H9 (cell line): ENCODE results near the gene TNFRSF4. TPM values are rescaled to one million over a fixed set of nuclear protein-coding genes. Genes with fewer than 3 reads are reported as not detected.

ENCODE experiments used
- DNase-seq: peaks from one replicate; pipeline ENCODE4 v3.0.0-alpha.2; 2017
- H2AFZ ChIP-seq: one replicate; pipeline ENCODE4 v1.6.1; 2013; ENCODE audit warnings: mild to moderate bottlenecking, low read length, control low read depth, moderate library complexity
- H2AK5ac ChIP-seq: 2 replicates; pipeline ENCODE4 v1.6.1; 2013; ENCODE audit warnings: low read length, control low read depth, mixed read lengths; ENCODE audit not compliant: insufficient read length
- H2BK120ac ChIP-seq: one replicate; pipeline ENCODE4 v1.6.1; 2013; ENCODE audit warnings: low read depth, mild to moderate bottlenecking, low read length, control low read depth, inconsistent platforms; ENCODE audit not compliant: poor library complexity, severe bottlenecking
- H2BK12ac ChIP-seq: 2 replicates; pipeline ENCODE4 v1.6.1; 2013; ENCODE audit warnings: low read length, control low read depth, mixed read lengths, low read depth; ENCODE audit not compliant: insufficient read length
- H2BK15ac ChIP-seq: 2 replicates; pipeline ENCODE4 v1.6.1; 2013; ENCODE audit warnings: low read depth, low read length, control low read depth
- H2BK20ac ChIP-seq: one replicate; pipeline ENCODE4 v1.6.1; 2013; ENCODE audit warnings: low read depth, mild to moderate bottlenecking, low read length, control low read depth, inconsistent platforms; ENCODE audit not compliant: poor library complexity, severe bottlenecking
- H2BK5ac ChIP-seq: 2 replicates; pipeline ENCODE4 v1.6.1; 2013; ENCODE audit warnings: low read length, control low read depth, mixed read lengths; ENCODE audit not compliant: insufficient read length
- H3K14ac ChIP-seq: 2 replicates; pipeline ENCODE4 v1.6.1; 2013; ENCODE audit warnings: low read length, control low read depth; ENCODE audit not compliant: insufficient read depth
- H3K18ac ChIP-seq: 2 replicates; pipeline ENCODE4 v1.6.1; 2013; ENCODE audit warnings: low read depth, mild to moderate bottlenecking, mixed read lengths, low read length, control low read depth; ENCODE audit not compliant: insufficient read length
- H3K23ac ChIP-seq: 2 replicates; pipeline ENCODE4 v1.6.1; 2013; ENCODE audit warnings: low read length, control low read depth, mixed read lengths, low read depth; ENCODE audit not compliant: insufficient read length
- H3K23me2 ChIP-seq: 2 replicates; pipeline ENCODE4 v1.6.1; 2013; ENCODE audit warnings: low read depth, mild to moderate bottlenecking, mixed read lengths, low read length, control low read depth; ENCODE audit not compliant: insufficient read length, poor library complexity, severe bottlenecking
- H3K27ac ChIP-seq: 2 replicates; pipeline ENCODE4 v1.5.1; 2013; ENCODE audit warnings: low read length, control low read depth, mixed read lengths, low read depth; ENCODE audit not compliant: insufficient read length
- H3K27me3 ChIP-seq: 2 replicates; pipeline ENCODE4 v1.6.1; 2013; ENCODE audit warnings: low read length, control low read depth, inconsistent platforms; ENCODE audit not compliant: insufficient read depth
- H3K4ac ChIP-seq: 2 replicates; pipeline ENCODE4 v1.6.1; 2013; ENCODE audit warnings: low read depth, mild to moderate bottlenecking, control low read depth, inconsistent platforms, low read length, moderate library complexity
- H3K4me1 ChIP-seq: 2 replicates; pipeline ENCODE4 v1.6.1; 2013; ENCODE audit warnings: low read length, control low read depth, inconsistent platforms; ENCODE audit not compliant: insufficient read depth
- H3K4me2 ChIP-seq: 2 replicates; pipeline ENCODE4 v1.6.1; 2013; ENCODE audit warnings: low read length, control low read depth, mixed read lengths; ENCODE audit not compliant: insufficient read length, insufficient read depth
- H3K56ac ChIP-seq: 2 replicates; pipeline ENCODE4 v1.6.1; 2013; ENCODE audit warnings: low read depth, mild to moderate bottlenecking, mixed read lengths, low read length, control low read depth; ENCODE audit not compliant: insufficient read length
- H3K79me1 ChIP-seq: 2 replicates; pipeline ENCODE4 v1.6.1; 2013; ENCODE audit warnings: low read depth, mild to moderate bottlenecking, moderate library complexity, low read length, control low read depth, inconsistent platforms; ENCODE audit not compliant: insufficient read depth, poor library complexity, severe bottlenecking
- H3K79me2 ChIP-seq: 2 replicates; pipeline ENCODE4 v1.6.1; 2013; ENCODE audit warnings: low read length, control low read depth, inconsistent platforms; ENCODE audit not compliant: insufficient read depth
- H3K9ac ChIP-seq: 2 replicates; pipeline ENCODE4 v1.6.1; 2013; ENCODE audit warnings: low read length, control low read depth, mixed read lengths; ENCODE audit not compliant: insufficient read length; ENCODE audit errors: extremely low read depth
- H3K9me3 ChIP-seq: one replicate; pipeline ENCODE4 v1.6.1; 2013; ENCODE audit warnings: low read depth, low read length, inconsistent platforms; ENCODE audit not compliant: control insufficient read depth
- H3T11ph ChIP-seq: one replicate; pipeline ENCODE4 v1.6.1; 2013; ENCODE audit warnings: mild to moderate bottlenecking, low read length, control low read depth, inconsistent platforms
- H4K20me1 ChIP-seq: one replicate; pipeline ENCODE4 v1.6.1; 2013; ENCODE audit not compliant: control insufficient read depth, insufficient read length, insufficient read depth
- H4K5ac ChIP-seq: 2 replicates; pipeline ENCODE4 v1.6.1; 2013; ENCODE audit warnings: low read depth, mild to moderate bottlenecking, mixed read lengths, low read length, control low read depth; ENCODE audit not compliant: insufficient read length
- H4K8ac ChIP-seq: replicated peaks from 2 replicates; pipeline ENCODE4 v1.6.1; 2013; ENCODE audit warnings: low read length, control low read depth, mixed read lengths, low read depth; ENCODE audit not compliant: insufficient read length
- H4K91ac ChIP-seq: 2 replicates; pipeline ENCODE4 v1.6.1; 2013; ENCODE audit warnings: low read depth, mild to moderate bottlenecking, moderate library complexity, mixed read lengths, low read length, control low read depth; ENCODE audit not compliant: insufficient read length
- H3K27ac Mint-ChIP-seq, 3 experiments: 2 replicates in 2 of 3; 3 replicates in 1 of 3; pipeline ENCODE4 v1.8.0; 2020 to 2021; ENCODE audit warnings: mixed read lengths in 3 of 3, mild to moderate bottlenecking in 1 of 3, moderate library complexity in 1 of 3
- H3K27me3 Mint-ChIP-seq: 2 replicates; pipeline ENCODE4 v1.8.0; 2021; ENCODE audit warnings: low read depth, mild to moderate bottlenecking, moderate library complexity, mixed read lengths
- H3K36me3 Mint-ChIP-seq, 3 experiments: 2 replicates in 2 of 3; 3 replicates in 1 of 3; pipeline ENCODE4 v1.8.0; 2020 to 2021; ENCODE audit warnings: low read depth in 3 of 3, mixed read lengths in 3 of 3; ENCODE audit not compliant: insufficient read depth in 1 of 3
- H3K4me1 Mint-ChIP-seq, 2 experiments: 2 replicates each; pipeline ENCODE4 v1.8.0; 2020; ENCODE audit warnings: mixed read lengths in 2 of 2
- H3K4me3 Mint-ChIP-seq, 2 experiments: 2 replicates in 1 of 2; 3 replicates in 1 of 2; pipeline ENCODE4 v1.8.0; 2020 to 2021; ENCODE audit warnings: mild to moderate bottlenecking in 2 of 2, mixed read lengths in 2 of 2, moderate library complexity in 1 of 2
- H3K9me3 Mint-ChIP-seq, 2 experiments: 2 replicates in 1 of 2; 3 replicates in 1 of 2; pipeline ENCODE4 v1.8.0; 2020; ENCODE audit warnings: mild to moderate bottlenecking in 2 of 2, mixed read lengths in 2 of 2, moderate library complexity in 1 of 2
- WGBS: extraction: QIAGEN DNeasy Blood & Tissue Kit; methylation state at CpG from one replicate; pipeline ENCODE4 v1.1.7; 2013; ENCODE audit warnings: missing lambda C conversion rate, low lambda C conversion rate, mixed read lengths; ENCODE audit not compliant: insufficient read length; ENCODE audit errors: extremely low coverage; 5-methylcytosine and 5-hydroxymethylcytosine counted together
- total RNA-seq: library from RNA; stranded (reverse); gene quantifications from 2 replicates; pipeline ENCODE4 v1.2.1, GENCODE V29; 2021
- TF ChIP-seq, protein P1 (sequence below): fragments of 200-600 bp; sonication (generic); conservative IDR thresholded peaks from 3 replicates; pipeline ENCODE4 v1.8.0; 2021; ENCODE audit warnings: antibody characterized with exemption, mild to moderate bottlenecking

Gene TNFRSF4
- total RNA-seq, 1 experiment from 2014 or later: 0.24 TPM

DNA sequence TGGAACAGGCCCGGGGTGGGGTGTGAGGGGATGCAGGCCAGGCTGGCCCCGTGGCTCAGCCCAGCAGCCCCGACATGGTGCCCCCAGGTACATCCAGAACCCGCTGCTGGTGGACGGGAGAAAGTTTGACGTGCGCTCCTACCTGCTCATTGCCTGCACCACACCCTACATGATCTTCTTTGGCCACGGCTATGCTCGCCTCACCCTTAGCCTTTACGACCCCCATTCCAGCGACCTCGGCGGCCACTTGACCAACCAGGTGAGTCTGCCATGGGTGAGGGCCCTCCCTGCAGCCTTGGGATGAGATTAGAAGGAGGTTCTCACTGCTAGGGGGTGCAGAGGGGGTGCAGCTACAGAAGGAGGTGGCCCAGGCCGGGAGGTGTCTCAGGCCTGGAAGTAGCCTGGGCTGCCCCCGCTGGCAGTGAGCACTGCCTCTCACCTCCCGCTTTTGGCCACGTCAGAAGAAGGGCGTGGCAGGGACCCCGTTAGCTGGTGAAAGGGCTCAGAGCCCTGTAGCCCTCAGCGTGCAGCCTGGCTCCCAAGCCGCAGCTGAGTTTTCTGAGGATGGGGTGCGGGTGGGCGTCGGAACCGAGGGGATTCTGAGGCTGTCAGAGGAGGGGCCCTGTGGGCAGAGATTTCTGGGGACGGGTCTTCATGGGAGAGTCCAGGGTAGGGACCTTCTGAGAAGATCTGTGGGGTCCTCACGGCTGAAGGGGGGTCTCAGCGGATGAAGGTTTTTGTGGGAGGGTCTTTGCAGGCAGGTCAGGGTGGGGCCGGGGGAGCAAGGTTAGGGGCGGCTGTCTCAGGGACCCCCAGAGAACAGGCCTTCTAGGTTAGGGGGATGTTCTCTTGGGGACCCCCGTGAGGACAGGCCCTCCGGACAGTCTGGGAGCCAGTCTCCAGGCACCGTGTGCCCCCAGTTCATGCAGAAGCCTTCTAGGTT lies 29.8 kb downstream of the TNFRSF4 start:
- H3K36me3 Mint-ChIP-seq: peaks cover 0 to 7% (median 0%) of the 10 kb centered on the region in 3 experiments; a peak in 2 of 7 replicates
- H3K9me3 ChIP-seq: no peaks in the 10 kb centered on the region
- H2AK5ac ChIP-seq: no peak overlapping the region
- no peak overlapping the region; a peak in 1 of 7 replicates for H3K27ac Mint-ChIP-seq
- H3K27me3 Mint-ChIP-seq: peaks cover 4% of the 10 kb centered on the region
- no peak overlapping the region for H2BK20ac ChIP-seq
- no peak overlapping the region for H3K4ac ChIP-seq
- no peak overlapping the region for H4K91ac ChIP-seq
- H2BK12ac ChIP-seq: no peak overlapping the region
- no peak overlapping the region for H4K8ac ChIP-seq
- no peak overlapping the region for H3K27ac ChIP-seq
- H3K18ac ChIP-seq: no peak overlapping the region
- H4K5ac ChIP-seq: no peak overlapping the region
- H4K20me1 ChIP-seq: no peaks in the 10 kb centered on the region
- peak; percentile 23 for DNase-seq
- H2BK15ac ChIP-seq: no peak overlapping the region
- no peaks in the 10 kb centered on the region for H3K27me3 ChIP-seq
- no peaks in the 10 kb centered on the region for H3K79me1 ChIP-seq
- H3K23me2 ChIP-seq: no peaks in the 10 kb centered on the region
- no peak overlapping the region for H3K23ac ChIP-seq
- H2BK120ac ChIP-seq: no peak overlapping the region
- H3K79me2 ChIP-seq: no peaks in the 10 kb centered on the region
- H3K14ac ChIP-seq: no peak overlapping the region
- H3K9me3 Mint-ChIP-seq: peaks cover 1 to 3% of the 10 kb centered on the region in 2 experiments; a peak in 3 of 5 replicates
- WGBS: no CpG with 5 or more reads among the region's 33 CpGs
- TF ChIP-seq, protein P1, sequence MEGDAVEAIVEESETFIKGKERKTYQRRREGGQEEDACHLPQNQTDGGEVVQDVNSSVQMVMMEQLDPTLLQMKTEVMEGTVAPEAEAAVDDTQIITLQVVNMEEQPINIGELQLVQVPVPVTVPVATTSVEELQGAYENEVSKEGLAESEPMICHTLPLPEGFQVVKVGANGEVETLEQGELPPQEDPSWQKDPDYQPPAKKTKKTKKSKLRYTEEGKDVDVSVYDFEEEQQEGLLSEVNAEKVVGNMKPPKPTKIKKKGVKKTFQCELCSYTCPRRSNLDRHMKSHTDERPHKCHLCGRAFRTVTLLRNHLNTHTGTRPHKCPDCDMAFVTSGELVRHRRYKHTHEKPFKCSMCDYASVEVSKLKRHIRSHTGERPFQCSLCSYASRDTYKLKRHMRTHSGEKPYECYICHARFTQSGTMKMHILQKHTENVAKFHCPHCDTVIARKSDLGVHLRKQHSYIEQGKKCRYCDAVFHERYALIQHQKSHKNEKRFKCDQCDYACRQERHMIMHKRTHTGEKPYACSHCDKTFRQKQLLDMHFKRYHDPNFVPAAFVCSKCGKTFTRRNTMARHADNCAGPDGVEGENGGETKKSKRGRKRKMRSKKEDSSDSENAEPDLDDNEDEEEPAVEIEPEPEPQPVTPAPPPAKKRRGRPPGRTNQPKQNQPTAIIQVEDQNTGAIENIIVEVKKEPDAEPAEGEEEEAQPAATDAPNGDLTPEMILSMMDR: no peak
- peaks cover 1 to 7% of the 10 kb centered on the region in 2 experiments; a peak in 2 of 4 replicates for H3K4me1 Mint-ChIP-seq
- no peaks in the 10 kb centered on the region for H3K4me1 ChIP-seq
- no peak overlapping the region for H2BK5ac ChIP-seq
- no peak overlapping the region for H2AFZ ChIP-seq
- no peak overlapping the region for H3K4me2 ChIP-seq
- no peak overlapping the region for H3K9ac ChIP-seq
- H3T11ph ChIP-seq: no peak overlapping the region
- no peak overlapping the region for H3K4me3 Mint-ChIP-seq
- no peak overlapping the region for H3K56ac ChIP-seq
